CD4-positive, alpha-beta T cell (primary cell): ENCODE data around the gene SPATA12. TPM values are rescaled to one million over a fixed set of nuclear protein-coding genes. Genes with fewer than 3 reads are reported as not detected.

Experiments
- ATAC-seq: fragments of 200-7000 bp; cut with Tn5 transposase; one replicate; pipeline ENCODE4 v1.10.0; 2022; ENCODE audit warnings: mild to moderate bottlenecking; ENCODE audit not compliant: poor library complexity
- CTCF ChIA-PET: fragments of 350-600 bp; sonication (Branson Sonifier 250); formaldehyde crosslinking; loops from one replicate; lab custom pipeline; 2021; ENCODE audit warnings: antibody characterized with exemption, inconsistent platforms; lab: Charles Lee
- POLR2A ChIA-PET: fragments of 350-600 bp; sonication (Branson Sonifier 250); formaldehyde crosslinking; loops from one replicate; lab custom pipeline; 2021; ENCODE audit warnings: antibody characterized with exemption, inconsistent platforms; lab: Charles Lee
- DNase-seq, 14 experiments: peaks; one replicate each; pipeline ENCODE4 v3.0.0-alpha.2; 2013 to 2020; ENCODE audit warnings: mixed read lengths in 2 of 14
- H3K27ac ChIP-seq, 2 donors: one replicate each; pipeline versions ENCODE4 v1.5.1 to v1.7.0; 2013; ENCODE audit warnings: low read length in 2 of 2, low read depth in 1 of 2, mild to moderate bottlenecking in 1 of 2
- H3K27me3 ChIP-seq, 2 experiments: 1 replicate in 1 of 2; 2 replicates in 1 of 2; pipeline versions ENCODE4 v1.6.1 to v1.7.0; 2013; ENCODE audit warnings: low read length in 2 of 2, control low read depth in 1 of 2, mild to moderate bottlenecking in 1 of 2, moderate library complexity in 1 of 2; ENCODE audit not compliant: insufficient read depth in 2 of 2, control insufficient read depth in 1 of 2
- H3K36me3 ChIP-seq: one replicate; pipeline ENCODE4 v1.6.1; 2013; ENCODE audit warnings: low read length, control low read depth; ENCODE audit not compliant: insufficient read depth
- H3K4me1 ChIP-seq: one replicate; pipeline ENCODE4 v1.6.1; 2013; ENCODE audit warnings: low read length, control low read depth; ENCODE audit not compliant: insufficient read depth
- H3K4me3 ChIP-seq: one replicate; pipeline ENCODE4 v1.5.1; 2013; ENCODE audit warnings: mild to moderate bottlenecking, low read length, moderate library complexity
- H3K9me3 ChIP-seq, 2 experiments: 1 replicate in 1 of 2; 2 replicates in 1 of 2; pipeline versions ENCODE4 v1.6.1 to v1.7.0; 2013; ENCODE audit warnings: low read length in 2 of 2, mild to moderate bottlenecking in 2 of 2, control low read depth in 1 of 2, moderate library complexity in 1 of 2; ENCODE audit not compliant: control insufficient read depth in 1 of 2, insufficient read depth in 1 of 2
- H3K27ac Mint-ChIP-seq: one replicate; pipeline ENCODE4 v1.8.0; 2020; ENCODE audit warnings: mixed read lengths
- H3K27me3 Mint-ChIP-seq: one replicate; pipeline ENCODE4 v1.8.0; 2021; ENCODE audit warnings: mixed read lengths
- H3K36me3 Mint-ChIP-seq: one replicate; pipeline ENCODE4 v1.8.0; 2021; ENCODE audit warnings: low read depth, mixed read lengths
- H3K4me1 Mint-ChIP-seq: one replicate; pipeline ENCODE4 v1.8.0; 2021; ENCODE audit warnings: low read depth, mixed read lengths
- H3K4me3 Mint-ChIP-seq: one replicate; pipeline ENCODE4 v1.8.0; 2020; ENCODE audit warnings: mild to moderate bottlenecking, mixed read lengths
- H3K9me3 Mint-ChIP-seq: one replicate; pipeline ENCODE4 v1.8.0; 2020; ENCODE audit warnings: mixed read lengths
- CTCF ChIP-seq: fragments of 200-600 bp; IDR thresholded peaks from one replicate; pipeline ENCODE4 v1.8.0; 2022; ENCODE audit warnings: antibody characterized with exemption, mild to moderate bottlenecking
- intact Hi-C, 2 experiments: fragments of 100-400 bp; cut with DNase I in 1 of 2; cut with micrococcal nuclease in 1 of 2; formaldehyde crosslinking; loops; one replicate each; pipeline versions ENCODE4 v1.15.1 to v1.9.0; 2023 to 2025; cut with DNase I, micrococcal nuclease
- total RNA-seq, 174 experiments: library from RNA in 2 of 174; stranded (reverse) in 2 of 174; gene quantifications; one replicate each; pipeline ENCODE4 v1.2.3 and lab custom pipeline; 2021 to 2026

SPATA12 gene
- total RNA-seq, 2 experiments from 2014 or later = not detected

DNA sequence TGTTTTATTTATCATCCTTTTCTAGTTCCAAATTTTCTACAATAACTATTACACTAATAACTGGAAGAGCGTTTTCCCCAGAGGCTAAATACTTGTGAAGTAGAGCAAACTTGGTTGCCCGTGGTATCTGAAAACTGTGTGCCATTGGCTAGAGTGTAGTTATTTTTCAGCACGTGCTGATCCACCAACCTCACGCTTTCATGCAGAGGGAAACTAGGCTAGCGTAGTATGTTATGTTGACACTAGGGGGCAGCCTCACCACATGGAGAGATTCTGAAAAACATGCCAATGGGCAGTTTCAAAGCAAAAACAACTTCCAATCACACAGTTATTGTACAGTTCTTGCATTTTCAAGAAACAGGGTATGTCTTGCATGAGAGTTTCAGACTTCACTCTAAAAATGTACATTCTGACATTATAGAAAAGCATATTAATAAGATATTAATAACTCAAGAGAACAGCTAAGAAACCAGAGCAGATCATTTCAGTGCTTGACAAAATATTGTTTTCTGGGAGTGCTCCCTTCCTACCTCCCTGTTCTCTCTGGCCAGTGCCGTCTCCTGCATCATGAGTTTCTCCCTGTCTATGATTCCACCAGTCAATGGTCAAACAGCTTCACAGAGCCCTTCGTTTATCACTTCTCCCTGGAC is 39.7 kb downstream of the SPATA12 start:
- peak; percentile 85 for ATAC-seq
- no peaks in the 10 kb centered on the region for H3K4me1 ChIP-seq
- Mint-ChIP-seq H3K27me3 (no peaks in the 10 kb centered on the region), H3K36me3 (no peaks in the 10 kb centered on the region), H3K9me3 (no peaks in the 10 kb centered on the region), H3K4me3 (no peak overlapping the region), H3K27ac (no peak overlapping the region), H3K4me1 (no peaks in the 10 kb centered on the region)
- H3K27ac ChIP-seq = no peak overlapping the region
- CTCF ChIA-PET = interaction anchor here (0.6 to 1.5 kb wide), 6 partner anchors 9 to 318 kb away, joined by 3 to 4 read pairs (median 3); no protein-coding TSS in a partner anchor
- peak; percentile 90 for TF ChIP-seq CTCF
- POLR2A ChIA-PET = interaction anchor here (0.7 kb wide), 1 partner anchor 214 kb away, joined by 3 read pairs; no protein-coding TSS in a partner anchor
- no peaks in the 10 kb centered on the region for H3K9me3 ChIP-seq
- no peaks in the 10 kb centered on the region for H3K36me3 ChIP-seq
- H3K27me3 ChIP-seq = no peaks in the 10 kb centered on the region
- peak; percentile 14 to 72 (median 38) for DNase-seq
- no peak overlapping the region for H3K4me3 ChIP-seq
- intact Hi-C loops = no loop called here

DNA sequence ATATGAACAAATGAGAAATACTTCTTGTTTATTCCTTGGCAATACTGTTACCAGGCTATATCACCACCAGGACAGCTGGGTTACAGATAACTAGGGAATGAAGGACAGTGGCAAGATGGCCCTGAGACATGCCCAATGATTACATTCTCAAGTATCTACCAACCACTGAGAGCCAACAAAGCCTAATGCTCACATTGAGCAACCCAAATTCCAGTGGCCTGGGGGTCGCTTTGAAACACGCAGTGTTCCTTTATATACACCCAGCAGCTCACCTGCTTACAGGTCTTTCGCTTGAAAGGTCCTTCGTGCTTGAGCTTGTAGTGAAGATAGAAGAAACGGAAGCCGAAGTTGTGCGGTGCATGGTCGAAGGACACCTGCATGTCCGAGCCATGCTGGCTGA is 45.1 kb downstream of the SPATA12 start:
- Mint-ChIP-seq H3K36me3 (no peaks in the 10 kb centered on the region), H3K27me3 (peaks cover 5% of the 10 kb centered on the region), H3K4me3 (no peak overlapping the region), H3K9me3 (no peaks in the 10 kb centered on the region), H3K4me1 (no peaks in the 10 kb centered on the region), H3K27ac (no peak overlapping the region)
- no peak for TF ChIP-seq CTCF
- H3K27me3 ChIP-seq = no peaks in the 10 kb centered on the region
- DNase-seq = no peak
- no peak for ATAC-seq
- H3K4me1 ChIP-seq = no peaks in the 10 kb centered on the region
- H3K36me3 ChIP-seq = no peaks in the 10 kb centered on the region
- intact Hi-C loops = no loop called here
- H3K4me3 ChIP-seq = no peak overlapping the region
- ChIA-PET CTCF (interaction anchor here (1.2 kb wide), 1 partner anchor 16 kb away, joined by 4 read pairs; no protein-coding TSS in a partner anchor), POLR2A (no interaction called here)
- no peaks in the 10 kb centered on the region for H3K9me3 ChIP-seq
- H3K27ac ChIP-seq = no peak overlapping the region

DNA sequence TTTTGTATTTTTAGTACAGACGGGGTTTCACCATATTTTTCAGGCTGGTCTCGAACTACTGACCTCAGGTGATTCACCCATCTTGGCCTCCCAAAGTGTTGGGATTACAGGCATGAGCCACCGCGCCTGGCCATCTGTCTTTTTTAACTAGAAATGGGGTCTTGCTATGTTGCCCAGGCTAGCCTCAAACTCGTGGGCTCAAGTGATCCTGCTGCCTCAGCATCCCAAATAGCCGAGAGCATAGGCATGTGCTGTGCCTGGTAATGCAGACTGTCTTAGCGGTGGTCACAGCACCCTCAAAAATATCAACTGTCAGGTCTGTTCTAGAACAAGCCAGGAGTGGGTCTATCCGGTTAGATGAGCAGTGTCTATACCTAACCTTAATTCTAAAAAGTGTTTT is 48.2 kb downstream of the SPATA12 start:
- Mint-ChIP-seq H3K27ac (no peak overlapping the region), H3K9me3 (no peaks in the 10 kb centered on the region), H3K36me3 (no peaks in the 10 kb centered on the region), H3K27me3 (peaks cover 5% of the 10 kb centered on the region), H3K4me3 (no peak overlapping the region), H3K4me1 (no peaks in the 10 kb centered on the region)
- H3K27ac ChIP-seq = no peak overlapping the region
- ChIA-PET POLR2A (no interaction called here), CTCF (no interaction called here)
- no peaks in the 10 kb centered on the region for H3K4me1 ChIP-seq
- no peaks in the 10 kb centered on the region for H3K36me3 ChIP-seq
- no peaks in the 10 kb centered on the region for H3K27me3 ChIP-seq
- TF ChIP-seq CTCF = no peak
- DNase-seq (no peak), ATAC-seq (no peak)
- no peak overlapping the region for H3K4me3 ChIP-seq
- intact Hi-C loops = no loop called here
- no peaks in the 10 kb centered on the region for H3K9me3 ChIP-seq
